HG02943 (cell line): ENCODE measurements around the gene DCDC2.
"Not testable (repeated sequence)": the region's sequence is repeated elsewhere in the genome, so short reads cannot be mapped to it uniquely, and the experiment has no call there.

Experiments
- ATAC-seq: cut with Tn5 transposase; IDR thresholded peaks from one replicate; pipeline ENCODE4 v1.9.1; 2021; ENCODE audit warnings: mild to moderate bottlenecking, low read depth, moderate library complexity; ENCODE audit not compliant: unreplicated experiment

Gene DCDC2

DNA sequence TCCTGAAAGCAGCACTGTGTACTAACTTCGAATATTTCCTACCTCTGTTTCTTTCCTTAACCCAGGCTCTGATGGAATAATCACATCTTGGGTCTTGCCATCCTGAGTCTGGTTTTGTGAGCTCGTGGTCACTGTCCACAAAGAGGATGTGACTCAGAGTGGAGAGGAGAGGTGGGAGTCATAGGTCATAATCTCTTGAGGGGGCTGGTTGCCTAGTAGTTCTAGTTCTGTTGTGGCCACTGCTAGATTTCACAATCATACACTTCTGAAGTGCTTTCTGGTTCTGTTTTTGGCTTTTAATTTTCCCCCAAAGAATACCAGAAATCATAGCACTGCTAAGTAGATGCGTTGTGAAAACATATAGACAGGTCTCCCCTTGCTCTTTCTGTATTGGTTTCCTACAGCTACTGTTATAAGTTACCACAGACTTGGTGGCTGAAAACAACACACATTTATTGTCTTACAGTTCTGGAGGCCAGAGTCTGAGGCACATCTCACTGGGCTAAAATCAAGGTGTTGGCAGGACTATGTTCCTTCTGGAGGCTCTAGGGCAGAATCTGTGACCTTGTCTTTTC lies 129.1 kb downstream of the DCDC2 start:
- no peak for ATAC-seq

DNA sequence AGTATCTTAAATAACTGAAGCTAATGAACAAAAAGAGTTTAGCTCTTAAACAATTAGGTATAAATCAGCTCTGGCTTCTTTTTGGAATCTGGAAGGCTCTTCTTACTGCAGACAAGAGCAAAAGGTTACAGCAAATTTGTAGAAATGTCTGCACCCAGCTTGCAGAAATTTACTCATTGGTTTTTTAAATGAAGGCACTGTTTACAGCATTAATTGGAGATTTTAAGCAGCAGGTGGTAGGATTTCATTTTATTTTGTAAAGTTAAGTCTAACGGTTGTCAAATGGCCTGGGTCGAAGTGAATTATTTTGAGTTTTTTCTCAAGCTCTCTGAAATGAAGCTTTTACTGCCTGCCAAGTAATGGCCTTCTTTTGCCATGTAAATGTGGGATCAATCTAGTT lies 129.7 kb downstream of the DCDC2 start:
- no peak for ATAC-seq

DNA sequence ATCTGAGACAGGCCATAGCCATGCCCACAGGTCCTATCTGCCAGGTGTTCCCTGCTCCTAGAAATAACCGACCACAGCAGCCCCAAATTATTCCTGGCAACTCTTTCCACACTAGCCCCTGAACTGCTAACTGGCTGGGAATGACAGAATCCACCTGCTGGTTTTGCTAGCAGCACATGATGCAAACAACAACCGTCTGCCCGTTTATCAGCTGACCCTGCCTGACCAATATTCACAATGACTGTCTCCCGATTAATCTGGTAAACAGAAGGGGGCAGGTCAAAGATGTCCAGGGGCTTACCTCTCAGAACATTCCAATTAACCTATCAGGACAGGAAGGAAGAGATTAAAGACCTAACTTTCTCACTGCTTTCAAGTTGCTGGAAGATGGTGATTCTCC lies 130.3 kb downstream of the DCDC2 start:
- no peak for ATAC-seq

DNA sequence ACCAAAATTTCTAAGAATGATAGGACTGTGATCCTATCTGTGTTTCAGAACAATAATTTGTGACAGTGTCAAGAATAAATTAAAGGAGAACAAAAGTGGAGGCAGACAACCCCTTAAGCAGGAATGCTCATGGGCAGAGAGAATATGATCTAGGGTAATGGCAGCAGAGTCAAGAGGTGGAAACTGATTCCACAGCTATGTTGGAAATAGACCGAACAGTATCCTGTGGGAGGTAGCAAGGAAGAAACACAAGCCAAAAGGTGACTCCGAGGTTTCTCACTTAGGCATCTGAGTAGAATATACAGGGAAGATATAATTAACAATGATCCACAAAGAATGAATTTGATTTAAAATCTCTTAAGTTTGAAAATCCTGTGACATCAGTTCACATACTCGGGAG lies 131.3 kb downstream of the DCDC2 start:
- ATAC-seq: no peak

DNA sequence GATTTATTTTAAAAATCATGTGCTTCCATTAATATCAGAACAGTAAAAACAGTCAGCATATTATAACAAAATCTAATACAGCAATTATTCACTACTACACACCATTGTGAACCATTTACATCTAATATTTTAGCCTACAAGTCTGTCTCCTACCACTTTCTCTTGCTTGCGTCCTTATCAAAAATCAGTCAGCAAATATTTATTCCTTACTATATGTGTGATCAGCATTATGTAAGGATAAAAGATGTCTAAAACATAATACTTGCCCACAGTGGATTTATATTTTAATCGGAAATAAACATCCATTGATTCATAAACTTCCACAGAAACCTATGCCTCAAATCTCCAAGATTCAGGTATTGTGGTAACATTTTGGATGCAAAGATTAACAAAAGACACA lies 132.0 kb downstream of the DCDC2 start:
- no peak for ATAC-seq

DNA sequence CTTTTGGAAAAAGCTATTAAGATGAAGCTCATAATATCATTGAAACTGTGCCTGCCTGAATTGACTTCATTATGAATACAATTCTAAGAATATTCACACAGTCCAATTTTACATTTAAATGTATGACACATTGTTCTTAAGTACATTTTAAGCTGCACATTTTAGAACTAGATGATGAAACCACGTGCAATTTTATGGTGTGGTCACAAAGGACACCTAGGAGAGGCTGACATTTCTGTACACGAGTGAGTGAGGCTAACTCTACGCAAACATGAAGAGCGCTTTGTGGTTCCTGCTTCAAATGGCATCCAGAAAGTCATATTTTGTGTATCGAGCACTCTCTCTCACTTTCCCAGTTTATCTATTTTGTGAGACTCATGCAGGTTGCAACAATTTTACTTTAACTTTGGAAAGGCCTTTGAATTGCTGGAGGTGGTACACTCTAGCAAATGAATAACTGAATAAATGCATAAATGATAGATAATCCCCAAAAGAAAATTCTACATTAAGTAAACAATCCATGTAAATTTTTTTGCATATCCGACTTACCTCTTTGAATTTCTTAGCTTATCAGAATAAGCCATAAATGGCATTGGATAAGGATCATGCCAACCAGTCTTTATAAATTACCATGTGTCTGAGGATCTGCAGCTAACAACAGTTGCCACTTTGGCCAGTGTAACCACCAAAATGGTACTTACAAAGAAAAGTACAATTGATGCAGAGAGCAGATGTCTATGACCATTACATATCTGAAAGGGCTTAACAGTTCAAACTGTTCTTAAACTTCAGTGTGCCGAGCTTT lies 134.5 kb downstream of the DCDC2 start:
- ATAC-seq: no peak

DNA sequence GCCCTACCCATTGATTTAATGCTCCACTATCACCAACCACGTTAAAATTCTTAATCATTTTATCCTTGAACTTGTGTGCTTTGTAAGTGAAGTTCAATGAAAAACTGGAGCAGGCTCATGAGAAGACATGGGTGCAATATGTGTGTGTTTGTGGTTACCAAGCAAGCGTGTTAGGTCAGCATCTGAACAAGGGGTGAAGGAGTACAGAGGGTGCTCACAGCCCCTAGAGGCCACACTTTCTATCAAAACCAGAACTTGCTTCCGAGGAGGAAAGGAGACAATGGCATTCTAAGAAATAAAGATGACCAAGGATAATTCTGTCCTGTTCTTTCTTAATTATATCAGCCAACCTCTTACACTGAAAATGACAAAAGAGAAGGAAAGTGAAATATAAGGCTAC lies 138.2 kb downstream of the DCDC2 start:
- no peak for ATAC-seq

DNA sequence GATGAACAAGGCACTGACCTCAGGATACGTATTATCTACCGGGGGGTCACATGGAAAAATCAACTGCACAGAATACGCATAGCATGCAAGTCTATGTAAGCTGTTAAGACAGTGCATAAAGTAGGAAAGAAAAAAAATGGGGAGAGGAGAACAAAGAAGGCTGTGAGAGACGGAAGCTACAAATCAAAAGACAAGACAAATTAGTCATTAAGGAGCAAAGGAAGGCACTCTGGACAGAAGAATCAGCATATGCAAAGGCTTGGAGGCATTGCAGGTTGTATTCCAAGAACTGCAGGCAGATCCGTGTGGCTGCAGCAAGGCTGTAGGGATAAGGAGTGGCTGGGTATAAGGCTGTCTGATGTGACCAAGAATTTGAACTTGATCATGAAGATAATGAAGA lies 142.9 kb downstream of the DCDC2 start:
- ATAC-seq: no peak

DNA sequence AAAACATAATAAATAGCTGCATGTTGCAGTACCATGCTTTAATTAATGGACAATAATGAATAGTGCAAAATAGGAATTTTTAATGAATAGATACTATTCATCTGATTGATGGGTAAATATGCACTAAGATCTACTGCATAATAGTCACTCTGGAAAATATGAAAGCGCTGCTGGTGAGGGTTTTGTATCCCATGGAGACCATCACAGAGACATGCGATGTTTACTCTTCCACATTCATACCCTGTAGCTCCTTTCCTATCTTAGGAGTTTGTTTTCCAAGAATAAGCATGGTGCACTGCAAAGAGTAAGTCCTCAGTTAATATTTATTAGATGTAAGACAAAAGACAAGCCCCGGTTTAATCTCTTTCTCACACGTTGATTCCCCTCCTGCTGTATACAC lies 150.4 kb downstream of the DCDC2 start:
- no peak for ATAC-seq

DNA sequence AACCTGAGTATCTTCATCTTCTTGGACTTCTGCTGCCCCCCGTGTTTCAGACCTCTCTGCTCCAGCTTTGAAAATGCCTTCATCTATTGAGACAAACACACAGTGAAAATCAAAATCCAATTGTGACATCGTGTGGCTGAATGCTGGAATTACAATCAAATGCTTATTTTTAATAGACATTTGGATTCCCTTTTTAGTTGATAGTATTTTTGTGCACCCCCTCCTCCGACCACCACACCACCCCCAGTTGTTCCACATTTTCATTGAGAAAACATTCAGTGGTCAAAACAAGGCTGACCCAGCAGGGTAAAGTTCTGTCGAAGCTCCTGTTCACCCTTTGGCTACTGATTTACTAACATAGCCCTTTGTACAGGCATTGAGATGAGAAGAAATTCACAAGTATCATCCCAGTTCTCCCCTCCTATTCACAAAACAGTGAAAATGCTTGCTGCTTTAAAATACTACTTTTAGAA lies 152.8 kb downstream of the DCDC2 start:
- no peak for ATAC-seq

DNA sequence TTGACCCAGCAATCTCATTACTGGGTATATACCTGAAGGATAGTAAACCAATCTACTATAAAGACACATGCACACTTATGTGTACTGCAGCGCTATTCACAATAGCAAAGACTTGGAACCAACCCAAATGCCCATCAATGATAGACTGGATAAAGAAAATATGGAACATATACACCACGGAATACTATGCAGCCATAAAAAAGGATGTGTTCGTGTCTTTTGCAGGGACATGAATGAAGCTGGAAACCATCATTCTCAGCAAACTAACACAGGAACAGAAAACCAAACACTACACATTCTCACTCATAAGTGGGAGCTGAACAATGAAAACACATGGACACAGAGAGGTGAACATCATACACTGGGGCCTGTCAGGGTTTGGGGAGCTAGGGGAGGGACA lies 153.7 kb downstream of the DCDC2 start:
- ATAC-seq: not testable (repeated sequence)

DNA sequence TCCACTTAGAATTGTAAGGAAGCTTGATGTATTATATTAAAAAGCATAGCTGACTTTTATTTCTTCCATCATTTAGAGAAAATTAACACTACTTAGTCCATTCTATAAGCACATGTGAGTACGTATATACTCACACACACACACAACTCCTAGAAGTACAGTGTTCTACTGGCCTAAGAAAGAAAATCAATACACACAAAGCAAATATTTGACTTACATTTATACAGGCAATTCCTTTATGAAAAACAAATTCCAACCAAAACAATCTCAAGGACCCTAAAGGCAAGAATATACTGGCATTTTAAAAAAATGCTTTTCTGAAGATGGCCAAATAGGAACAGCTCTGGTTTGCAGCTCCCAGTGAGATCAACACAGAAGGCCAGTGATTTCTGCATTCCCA lies 160.0 kb downstream of the DCDC2 start:
- no peak for ATAC-seq

DNA sequence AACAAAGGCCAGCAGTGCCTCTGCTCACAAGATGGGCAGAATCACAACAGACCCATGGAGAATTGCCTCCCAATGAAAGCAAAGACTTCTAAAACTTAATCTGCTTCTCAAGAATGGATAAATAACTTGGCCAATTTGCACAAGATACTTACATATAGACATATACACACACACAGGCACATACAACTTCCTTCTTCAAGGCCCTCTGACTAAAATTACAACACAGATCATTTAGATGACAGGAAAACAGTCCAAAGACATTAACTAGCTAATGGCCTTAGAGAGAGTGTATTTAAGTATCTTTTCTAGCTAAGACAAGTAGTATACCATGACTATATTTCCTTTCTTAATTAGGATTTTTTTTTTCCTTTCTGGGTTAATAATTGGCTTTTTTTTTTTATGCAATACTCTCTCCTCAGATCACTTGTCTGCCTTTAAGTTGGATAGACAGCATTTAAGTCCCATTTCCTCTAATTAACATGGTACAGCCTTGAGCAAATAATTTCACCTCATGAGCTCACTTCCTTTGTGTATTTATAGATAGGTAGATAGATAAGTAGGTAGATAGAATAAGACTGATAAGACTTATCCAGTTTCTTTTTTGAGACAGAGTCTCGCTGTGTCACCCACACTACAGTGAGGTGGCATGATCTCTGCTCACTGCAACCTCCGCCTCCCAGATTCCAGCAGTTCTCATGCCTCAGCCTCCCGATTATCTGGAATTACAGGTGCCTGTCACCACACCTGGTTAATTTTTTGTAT lies 161.8 kb downstream of the DCDC2 start:
- no peak for ATAC-seq

DNA sequence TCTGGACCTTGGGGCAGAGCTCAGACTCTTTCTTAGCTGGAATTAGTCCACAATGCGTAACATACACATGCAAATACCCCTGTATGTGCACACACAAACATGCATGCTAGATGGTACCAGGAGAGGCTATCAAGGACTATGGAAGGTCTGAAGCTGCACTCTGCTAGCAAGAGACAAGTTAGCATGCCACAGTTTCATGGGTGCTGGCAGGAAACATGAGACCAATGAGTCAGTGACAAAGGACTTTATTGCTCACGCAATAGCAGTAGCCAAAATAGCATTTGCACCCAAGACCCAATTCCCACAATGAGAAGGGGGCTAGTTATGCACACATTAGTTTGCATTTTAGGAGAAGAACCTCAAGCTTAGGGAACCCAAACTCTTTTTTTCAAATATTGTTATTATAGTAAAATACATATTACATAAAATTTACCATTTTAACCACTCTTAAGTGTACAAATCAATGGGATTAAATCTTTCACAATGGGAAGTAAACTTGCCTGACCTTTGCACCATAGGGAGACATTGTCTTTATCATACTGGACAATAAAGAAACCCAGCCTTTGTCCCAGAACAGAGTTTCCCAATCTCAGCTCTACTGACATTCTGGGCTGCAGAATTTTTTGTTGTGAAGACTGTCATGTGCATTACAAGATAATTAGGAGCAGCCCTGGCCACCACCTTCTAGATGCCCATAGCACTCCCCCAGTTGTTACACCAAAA lies 162.7 kb downstream of the DCDC2 start:
- ATAC-seq: no peak

DNA sequence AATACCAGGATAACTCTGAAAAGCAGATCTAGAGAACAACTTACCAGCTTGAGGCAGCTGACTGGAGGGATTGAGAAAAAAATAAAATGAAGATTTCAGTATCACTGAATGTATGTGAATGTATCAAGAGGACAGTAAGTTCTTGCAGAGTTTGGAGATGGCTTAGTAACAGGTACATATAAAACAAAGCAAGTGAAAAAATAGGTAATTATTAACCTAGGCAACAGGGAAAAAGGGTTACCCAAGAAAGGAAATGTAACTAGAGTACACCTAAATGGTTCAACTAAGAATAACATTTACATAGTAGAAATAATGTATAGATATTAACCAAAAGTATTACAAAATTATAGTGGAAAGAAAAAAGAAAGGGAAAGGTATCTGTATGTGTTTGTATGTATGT lies 164.5 kb downstream of the DCDC2 start:
- ATAC-seq: no peak

DNA sequence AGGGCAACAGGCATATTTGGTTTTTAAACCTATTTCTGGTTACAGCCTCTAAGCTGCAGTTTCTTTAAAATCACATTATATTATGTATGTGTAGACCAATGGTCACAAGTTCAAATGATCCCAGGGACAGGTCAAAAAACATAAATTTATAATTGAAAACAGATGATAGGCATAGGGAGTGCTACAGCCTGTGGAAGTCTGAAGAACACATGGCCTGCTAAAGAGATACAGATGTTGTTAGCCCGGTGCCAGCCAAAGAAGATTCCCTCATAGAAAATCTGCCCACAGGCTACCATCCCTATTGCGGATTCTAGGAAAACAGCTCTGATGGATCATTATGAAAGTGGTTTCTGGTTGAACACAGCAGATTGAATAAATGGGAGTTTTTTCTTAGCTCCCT lies 166.5 kb downstream of the DCDC2 start:
- ATAC-seq: no peak

DNA sequence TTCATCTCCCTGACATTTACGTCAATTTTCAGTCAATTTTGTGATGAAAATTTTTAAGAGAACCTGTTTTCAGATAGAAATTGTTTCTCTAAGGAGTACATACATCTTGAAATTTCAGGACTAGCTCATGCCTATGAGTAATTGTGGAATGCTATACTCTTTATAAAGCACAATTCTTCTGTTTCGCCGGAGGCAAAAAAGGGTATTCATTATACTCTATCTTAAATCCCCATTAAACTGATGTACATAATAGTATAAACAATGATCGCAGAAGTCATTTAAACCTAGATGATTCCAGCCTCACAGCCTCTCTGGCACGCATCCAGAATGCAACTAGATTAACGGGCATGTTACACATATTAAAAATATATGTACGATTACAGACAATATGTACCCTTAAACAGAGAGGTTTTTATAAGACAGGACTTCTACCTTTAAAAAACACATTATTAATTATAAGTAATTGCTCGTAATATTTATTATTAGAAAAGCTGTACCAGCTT lies 169.2 kb downstream of the DCDC2 start:
- ATAC-seq: no peak

DNA sequence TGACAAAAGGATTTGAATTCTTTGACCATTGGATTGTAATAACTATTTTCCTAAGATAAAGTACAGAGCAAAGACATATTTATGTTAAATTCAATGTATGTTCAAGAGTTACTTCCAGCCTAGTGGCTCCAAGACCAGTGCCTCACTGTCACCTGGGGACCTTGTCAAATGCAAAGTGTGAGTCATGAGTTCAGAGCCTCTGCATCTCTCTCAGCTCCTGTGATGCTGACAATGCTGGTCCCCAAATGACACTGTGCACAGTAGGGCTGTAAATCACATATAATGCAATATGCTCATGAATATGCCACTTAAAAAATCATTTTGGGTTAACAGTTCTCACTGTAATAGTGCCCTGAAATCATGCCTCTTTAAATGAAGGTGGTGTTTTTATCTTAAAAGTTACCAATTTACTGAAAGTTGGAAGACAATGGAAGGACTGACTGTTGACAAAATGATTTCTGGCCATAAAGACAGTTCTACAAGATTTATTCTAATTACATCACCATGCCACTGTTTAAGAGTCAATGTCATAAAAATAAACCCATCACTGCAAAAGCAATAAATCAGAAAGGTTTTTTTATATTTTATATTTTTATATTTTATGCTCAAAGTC lies 169.8 kb downstream of the DCDC2 start:
- no peak for ATAC-seq

DNA sequence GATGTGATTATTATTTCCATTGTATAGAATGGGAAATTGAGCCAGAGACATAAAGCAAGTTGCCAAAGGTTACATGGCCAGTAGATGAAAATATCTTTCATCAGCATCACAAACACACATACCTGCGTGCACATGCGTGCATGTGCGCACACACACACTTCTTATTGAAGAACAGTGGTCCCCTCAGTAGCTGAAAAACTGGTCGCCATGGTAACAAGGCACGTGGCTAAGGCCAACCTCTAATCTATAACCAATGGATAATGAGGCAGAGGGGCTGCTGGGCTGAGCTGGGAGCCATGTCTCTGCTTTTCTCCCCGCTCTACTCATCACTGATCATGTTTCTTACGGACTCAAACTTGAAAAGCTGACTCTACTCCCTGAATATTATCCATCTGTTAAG lies 171.5 kb downstream of the DCDC2 start:
- ATAC-seq: no peak

DNA sequence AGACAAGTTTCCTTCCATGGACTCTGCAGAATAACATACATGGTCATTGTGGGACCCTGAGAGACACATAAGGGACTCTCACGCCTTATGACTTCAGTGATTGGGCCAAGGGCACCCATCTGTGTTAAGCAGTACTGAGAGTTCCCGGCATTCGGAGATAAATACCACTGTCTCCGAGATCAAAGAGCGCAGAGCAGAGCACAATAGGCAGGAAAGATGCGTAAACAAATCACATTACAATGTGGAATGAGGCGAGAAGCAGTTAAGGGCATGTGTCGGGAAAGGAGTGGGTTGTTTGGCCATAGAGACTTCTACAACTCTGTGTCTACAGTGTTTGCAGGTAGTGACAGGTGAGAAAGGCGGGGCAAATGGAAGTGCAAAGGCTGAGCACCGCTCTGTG lies 174.3 kb downstream of the DCDC2 start:
- no peak for ATAC-seq
